ENCODE data around the gene GALNT6. TPM values are rescaled to one million over a fixed set of nuclear protein-coding genes. Genes with fewer than 3 reads are reported as not detected.

The GALNT6 gene
- total and polyA plus RNA-seq, 9 of the 15 experiments (the other 6 are each of a cell fraction or from before 2014, with no cell fraction given), result 1.5 to 8.6 (median 5.1) TPM

DNA sequence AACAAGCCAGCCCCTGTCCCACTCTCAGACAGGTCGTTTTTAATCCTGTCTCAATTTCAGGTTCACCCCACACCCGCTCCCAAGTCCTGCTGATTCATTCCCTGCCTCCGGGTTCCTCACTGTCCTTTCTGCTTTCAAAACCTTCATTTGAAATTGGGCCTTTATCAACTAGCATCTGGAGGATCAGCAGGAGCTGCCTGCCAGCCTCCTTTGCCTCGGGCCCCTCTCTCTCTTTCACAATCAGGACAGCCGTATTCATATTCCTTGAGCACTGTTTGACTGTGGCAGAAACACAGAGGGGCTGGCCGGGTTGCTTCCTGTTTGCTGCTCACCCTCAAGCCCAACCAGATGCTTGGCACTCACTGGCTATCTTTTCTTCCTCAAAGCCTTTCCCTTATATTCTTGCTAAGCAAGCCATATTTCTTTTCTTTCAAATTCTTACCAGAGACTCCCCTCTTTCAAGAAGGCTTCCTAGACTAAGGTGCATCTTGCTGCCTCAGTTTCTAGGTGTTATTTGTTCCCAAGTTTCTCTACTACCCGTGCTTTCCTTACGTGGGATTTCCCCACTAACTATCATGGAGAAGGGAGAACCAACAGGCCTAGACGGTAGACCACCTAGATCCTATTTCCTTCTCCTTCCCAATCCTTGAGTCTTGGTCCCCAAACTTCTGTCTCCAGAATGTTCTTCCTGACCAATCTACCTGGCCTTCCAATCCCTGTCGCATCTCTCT, 3.0 kb downstream of the GALNT6 start (continued):
- no peak for TF ChIP-seq ZNF766 (CRISPR knock-in tag; conservative IDR thresholded peaks at IDR 0.05)
- no peak for TF ChIP-seq TRIM28 (IDR thresholded peaks at IDR 0.05)
- no peak for TF ChIP-seq ZNF124 (CRISPR knock-in tag; IDR thresholded peaks at IDR 0.05)
- TF ChIP-seq KLF13 (tag; IDR thresholded peaks at IDR 0.05; ENCODE audit: borderline replicate concordance, low read depth), result no peak
- 0 out of 2 replicates have a peak, but pooled peaks have one; percentile 26 for TF ChIP-seq MYC (IDR thresholded peaks at IDR 0.05; ENCODE audit: low read depth, low read length)
- TF ChIP-seq MYC (CRISPR knock-in tag; IDR thresholded peaks at IDR 0.05; ENCODE audit: borderline replicate concordance, low read depth), result no peak
- TF ChIP-seq, protein P1, sequence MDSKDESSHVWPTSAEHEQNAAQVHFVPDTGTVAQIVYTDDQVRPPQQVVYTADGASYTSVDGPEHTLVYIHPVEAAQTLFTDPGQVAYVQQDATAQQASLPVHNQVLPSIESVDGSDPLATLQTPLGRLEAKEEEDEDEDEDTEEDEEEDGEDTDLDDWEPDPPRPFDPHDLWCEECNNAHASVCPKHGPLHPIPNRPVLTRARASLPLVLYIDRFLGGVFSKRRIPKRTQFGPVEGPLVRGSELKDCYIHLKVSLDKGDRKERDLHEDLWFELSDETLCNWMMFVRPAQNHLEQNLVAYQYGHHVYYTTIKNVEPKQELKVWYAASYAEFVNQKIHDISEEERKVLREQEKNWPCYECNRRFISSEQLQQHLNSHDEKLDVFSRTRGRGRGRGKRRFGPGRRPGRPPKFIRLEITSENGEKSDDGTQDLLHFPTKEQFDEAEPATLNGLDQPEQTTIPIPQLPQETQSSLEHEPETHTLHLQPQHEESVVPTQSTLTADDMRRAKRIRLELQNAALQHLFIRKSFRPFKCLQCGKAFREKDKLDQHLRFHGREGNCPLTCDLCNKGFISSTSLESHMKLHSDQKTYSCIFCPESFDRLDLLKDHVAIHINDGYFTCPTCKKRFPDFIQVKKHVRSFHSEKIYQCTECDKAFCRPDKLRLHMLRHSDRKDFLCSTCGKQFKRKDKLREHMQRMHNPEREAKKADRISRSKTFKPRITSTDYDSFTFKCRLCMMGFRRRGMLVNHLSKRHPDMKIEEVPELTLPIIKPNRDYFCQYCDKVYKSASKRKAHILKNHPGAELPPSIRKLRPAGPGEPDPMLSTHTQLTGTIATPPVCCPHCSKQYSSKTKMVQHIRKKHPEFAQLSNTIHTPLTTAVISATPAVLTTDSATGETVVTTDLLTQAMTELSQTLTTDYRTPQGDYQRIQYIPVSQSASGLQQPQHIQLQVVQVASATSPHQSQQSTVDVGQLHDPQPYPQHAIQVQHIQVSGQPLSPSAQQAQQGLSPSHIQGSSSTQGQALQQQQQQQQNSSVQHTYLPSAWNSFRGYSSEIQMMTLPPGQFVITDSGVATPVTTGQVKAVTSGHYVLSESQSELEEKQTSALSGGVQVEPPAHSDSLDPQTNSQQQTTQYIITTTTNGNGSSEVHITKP (IDR thresholded peaks at IDR 0.05; ENCODE audit: partially characterized antibody), result no peak
- TF ChIP-seq TCF3 (CRISPR knock-in tag; IDR thresholded peaks at IDR 0.05), result peak; percentile 77
- TF ChIP-seq CREBBP (IDR thresholded peaks at IDR 0.05; ENCODE audit: low read depth, low read length), result no peak
- TF ChIP-seq, protein P2, sequence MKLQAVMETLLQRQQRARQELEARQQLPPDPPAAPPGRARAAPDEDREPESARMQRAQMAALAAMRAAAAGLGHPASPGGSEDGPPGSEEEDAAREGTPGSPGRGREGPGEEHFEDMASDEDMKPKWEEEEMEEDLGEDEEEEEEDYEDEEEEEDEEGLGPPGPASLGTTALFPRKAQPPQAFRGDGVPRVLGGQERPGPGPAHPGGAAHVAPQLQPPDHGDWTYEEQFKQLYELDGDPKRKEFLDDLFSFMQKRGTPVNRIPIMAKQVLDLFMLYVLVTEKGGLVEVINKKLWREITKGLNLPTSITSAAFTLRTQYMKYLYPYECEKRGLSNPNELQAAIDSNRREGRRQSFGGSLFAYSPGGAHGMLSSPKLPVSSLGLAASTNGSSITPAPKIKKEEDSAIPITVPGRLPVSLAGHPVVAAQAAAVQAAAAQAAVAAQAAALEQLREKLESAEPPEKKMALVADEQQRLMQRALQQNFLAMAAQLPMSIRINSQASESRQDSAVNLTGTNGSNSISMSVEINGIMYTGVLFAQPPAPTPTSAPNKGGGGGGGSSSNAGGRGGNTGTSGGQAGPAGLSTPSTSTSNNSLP (IDR thresholded peaks at IDR 0.05; ENCODE audit: borderline replicate concordance, low read depth, low read length), result peak; percentile 57; the same call in 1 of the 2 replicates
- TF ChIP-seq ZNF311 (CRISPR knock-in tag; IDR thresholded peaks at IDR 0.05), result no peak
- no peak for TF ChIP-seq HSF4 (CRISPR knock-in tag; IDR thresholded peaks at IDR 0.05; ENCODE audit: borderline replicate concordance)
- no peak for TF ChIP-seq ZNF12 (CRISPR knock-in tag; IDR thresholded peaks at IDR 0.05)
- TF ChIP-seq, protein P3, sequence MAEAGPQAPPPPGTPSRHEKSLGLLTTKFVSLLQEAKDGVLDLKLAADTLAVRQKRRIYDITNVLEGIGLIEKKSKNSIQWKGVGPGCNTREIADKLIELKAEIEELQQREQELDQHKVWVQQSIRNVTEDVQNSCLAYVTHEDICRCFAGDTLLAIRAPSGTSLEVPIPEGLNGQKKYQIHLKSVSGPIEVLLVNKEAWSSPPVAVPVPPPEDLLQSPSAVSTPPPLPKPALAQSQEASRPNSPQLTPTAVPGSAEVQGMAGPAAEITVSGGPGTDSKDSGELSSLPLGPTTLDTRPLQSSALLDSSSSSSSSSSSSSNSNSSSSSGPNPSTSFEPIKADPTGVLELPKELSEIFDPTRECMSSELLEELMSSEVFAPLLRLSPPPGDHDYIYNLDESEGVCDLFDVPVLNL (CRISPR knock-in tag; IDR thresholded peaks at IDR 0.05; ENCODE audit: low read depth), result no peak
- peak; percentile 51; the same call in 1 of the 2 replicates for TF ChIP-seq CXXC5 (CRISPR knock-in tag; IDR thresholded peaks at IDR 0.05)
- TF ChIP-seq KAT8 (IDR thresholded peaks at IDR 0.05; ENCODE audit: low read depth), result no peak
